Activated CD4-positive, alpha-beta T cell treated with anti-CD3 and anti-CD28 coated beads, Interleukin-2, amount 10 ng/mL, durations not matched to agents 7 days and 5 days (primary cell): ENCODE measurements around the gene ANKRD63. TPM values are rescaled to one million over a fixed set of nuclear protein-coding genes. Genes with fewer than 3 reads are reported as not detected.

Experiments
- CTCF ChIA-PET: fragments of 350-600 bp; sonication (Branson Sonifier 250); formaldehyde crosslinking; loops from one replicate; lab custom pipeline; 2021; ENCODE audit warnings: antibody characterized with exemption; lab: Charles Lee
- POLR2A ChIA-PET: fragments of 350-600 bp; sonication (Branson Sonifier 250); formaldehyde crosslinking; loops from one replicate; lab custom pipeline; 2021; ENCODE audit warnings: antibody characterized with exemption; lab: Charles Lee
- DNase-seq: peaks from one replicate; pipeline ENCODE4 v3.0.0-alpha.2; 2020
- H3K27ac Mint-ChIP-seq: one replicate; pipeline ENCODE4 v1.8.0; 2021; ENCODE audit warnings: mild to moderate bottlenecking, moderate library complexity, mixed read lengths
- H3K27me3 Mint-ChIP-seq: one replicate; pipeline ENCODE4 v1.8.0; 2021; ENCODE audit warnings: mixed read lengths
- H3K36me3 Mint-ChIP-seq: one replicate; pipeline ENCODE4 v1.8.0; 2021; ENCODE audit warnings: low read depth, mixed read lengths
- H3K4me1 Mint-ChIP-seq: one replicate; pipeline ENCODE4 v1.8.0; 2021; ENCODE audit warnings: mixed read lengths
- H3K4me3 Mint-ChIP-seq: one replicate; pipeline ENCODE4 v1.8.0; 2021; ENCODE audit warnings: mild to moderate bottlenecking, moderate library complexity, mixed read lengths
- H3K9me3 Mint-ChIP-seq: one replicate; pipeline ENCODE4 v1.8.0; 2021; ENCODE audit warnings: mixed read lengths
- total RNA-seq, 2 experiments: library from RNA; stranded (reverse); gene quantifications; one replicate each; pipeline ENCODE4 v1.2.3, GENCODE V29; 2021

Gene ANKRD63
- total RNA-seq, 2 experiments from 2014 or later, result 0.17 TPM; not detected in 1

DNA sequence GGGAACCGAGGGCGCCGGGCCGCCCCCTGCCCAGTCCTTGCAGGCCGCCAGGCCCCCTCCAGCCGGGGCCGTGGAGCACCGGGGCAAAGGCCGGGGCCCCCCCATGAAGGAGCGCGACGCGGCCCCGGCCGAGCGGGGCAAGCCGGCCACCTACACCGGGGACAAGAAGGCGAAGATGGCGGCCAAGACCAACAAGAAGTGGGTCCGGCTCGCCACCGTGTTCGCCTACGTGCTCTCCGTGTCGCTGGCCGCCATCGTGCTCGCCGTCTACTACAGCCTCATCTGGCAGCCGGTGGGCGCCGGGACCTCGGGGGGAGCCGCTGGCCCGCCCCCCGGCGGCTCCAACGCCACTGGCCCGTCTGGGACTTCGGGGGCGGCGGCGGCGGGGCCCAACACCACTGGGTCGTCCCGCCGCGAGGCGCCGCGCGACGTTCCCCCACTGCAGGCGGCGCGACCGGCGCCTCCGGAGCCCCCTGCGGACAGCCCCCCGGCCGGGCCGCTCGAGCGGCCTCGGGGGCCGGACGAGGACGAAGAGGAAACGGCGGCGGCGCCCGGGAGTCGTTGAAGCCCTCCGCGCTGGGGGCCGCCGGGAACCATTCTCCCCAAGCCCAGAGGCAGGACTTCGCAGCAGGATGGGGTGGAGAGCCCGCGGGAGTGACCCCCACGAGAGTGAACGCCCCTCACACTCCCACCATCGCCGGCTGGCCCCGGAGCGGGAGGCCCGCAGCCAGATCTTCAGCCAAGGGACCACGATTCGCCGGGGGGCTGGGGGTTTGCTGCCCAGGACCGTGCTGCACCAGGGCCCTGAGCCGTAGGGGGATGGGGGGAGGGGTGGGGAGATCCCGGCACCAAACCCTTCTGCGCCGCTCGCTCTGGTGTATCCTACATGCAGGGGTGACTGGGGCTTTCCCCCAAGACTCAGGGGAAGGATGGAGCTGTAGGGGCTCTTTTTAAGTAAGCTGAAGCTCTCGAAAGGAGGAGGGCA is 41.4 kb upstream of the ANKRD63 start:
- H3K36me3 Mint-ChIP-seq, result peaks cover 5% of the 10 kb centered on the region
- peaks cover 36% of the 10 kb centered on the region for H3K4me1 Mint-ChIP-seq
- H3K9me3 Mint-ChIP-seq, result no peaks in the 10 kb centered on the region
- CTCF ChIA-PET, result interaction anchor here (0.6 to 8.2 kb wide), 8 partner anchors 10 to 97 kb away, joined by 3 to 93 read pairs (median 30); partner anchors contain the start of genes CCDC9B and PLCB2
- H3K27ac Mint-ChIP-seq, result peak overlapping the region; percentile 65
- peak overlapping the region; percentile 70 for H3K4me3 Mint-ChIP-seq
- H3K27me3 Mint-ChIP-seq, result peaks cover 12% of the 10 kb centered on the region
- POLR2A ChIA-PET, result no interaction called here
- peak; percentile 28 for DNase-seq

DNA sequence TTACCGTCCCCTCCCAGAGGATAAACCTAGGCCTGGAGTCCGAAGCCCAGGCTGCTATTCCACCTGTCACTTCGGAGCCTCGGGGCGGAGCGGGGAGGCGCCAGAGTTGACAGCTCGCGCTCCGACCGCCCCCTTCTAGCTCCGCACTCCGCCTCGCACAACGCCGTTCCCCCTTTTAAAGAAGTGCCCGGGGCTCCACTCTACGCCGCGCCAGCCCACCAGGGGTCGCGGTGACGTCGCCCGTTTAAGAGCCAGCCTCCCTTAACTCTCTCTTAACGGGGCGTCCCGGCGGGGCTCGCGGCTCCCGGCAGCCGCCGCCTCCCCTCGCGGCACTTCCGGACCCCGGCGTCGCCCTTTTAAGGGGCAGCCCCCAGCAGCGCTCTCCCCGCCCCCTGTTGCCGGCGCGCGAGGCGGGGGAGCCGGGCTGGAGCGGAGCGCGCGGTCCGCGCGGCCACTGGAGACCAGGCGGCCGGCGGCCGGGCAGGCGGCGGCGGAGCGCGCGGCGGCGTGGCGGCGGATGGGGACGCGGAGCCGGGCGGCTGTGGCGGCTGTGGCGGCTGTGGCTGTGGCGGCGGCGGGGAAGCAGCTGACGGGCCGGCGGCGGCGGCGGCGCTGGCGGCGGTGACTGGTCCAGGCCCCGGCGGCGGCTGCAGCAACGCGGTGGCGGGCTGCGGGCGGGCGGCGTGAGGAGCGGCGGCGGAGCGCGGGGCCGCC is 40.5 kb upstream of the ANKRD63 start, which contains the start of gene INAFM2:
Gene INAFM2, plus strand, starts transcription at position 454 of the 714 bp plus-strand sequence. CDS start 364 bp downstream, outside the sequence.
- peaks cover 12% of the 10 kb centered on the region for H3K27me3 Mint-ChIP-seq
- POLR2A ChIA-PET, result interaction anchor here (0.6 to 1.0 kb wide), 4 partner anchors 11 to 266 kb away, joined by 3 to 6 read pairs (median 4); partner anchors contain the start of gene RPUSD2
- peaks cover 5% of the 10 kb centered on the region for H3K36me3 Mint-ChIP-seq
- H3K27ac Mint-ChIP-seq, result no peak within 1 kb of the TSS
- CTCF ChIA-PET, result interaction anchor here (0.6 to 8.2 kb wide), 8 partner anchors 9 to 561 kb away, joined by 3 to 93 read pairs (median 6); partner anchors contain the start of genes DISP2 and PLCB2
- DNase-seq, result peak; percentile 90
- no peaks in the 10 kb centered on the region for H3K9me3 Mint-ChIP-seq
- peak within 1 kb of the TSS; percentile 70 for H3K4me3 Mint-ChIP-seq
- peaks cover 29% of the 10 kb centered on the region for H3K4me1 Mint-ChIP-seq

DNA sequence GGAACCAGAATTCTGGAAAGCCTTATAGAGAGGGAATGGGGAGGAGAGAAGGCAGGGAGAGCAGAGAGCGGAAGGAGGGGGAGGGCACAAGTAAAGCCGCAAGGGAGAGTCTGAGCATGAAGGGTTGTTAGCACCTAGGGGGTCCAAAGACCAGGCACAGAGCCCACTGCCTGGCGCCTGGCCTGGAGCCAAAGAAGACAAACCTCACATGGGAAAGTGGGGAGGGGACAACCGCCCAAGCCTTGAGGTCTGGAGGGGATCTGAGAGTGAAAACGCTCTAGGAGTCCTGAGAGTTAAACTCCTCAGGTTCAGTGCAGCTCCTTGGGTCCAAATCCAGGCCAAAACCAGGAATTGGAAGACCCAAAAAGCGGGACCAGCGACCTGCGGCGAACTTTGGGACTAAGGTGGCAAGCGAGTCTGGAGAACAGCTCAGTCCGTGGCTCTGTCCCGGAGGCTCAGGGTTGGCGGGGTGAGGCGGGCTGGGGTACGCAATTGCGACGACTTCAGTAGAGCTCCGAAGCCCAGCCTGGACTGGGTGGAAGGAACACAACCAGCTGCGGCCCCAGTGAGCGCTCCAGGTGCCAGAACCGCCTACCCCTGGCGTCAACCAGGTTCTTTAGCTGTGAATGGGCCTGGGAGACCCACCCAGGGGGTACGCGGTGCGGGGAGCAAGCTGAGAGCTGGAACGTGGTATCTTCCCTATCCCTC is 39.8 kb upstream of the ANKRD63 start:
- ChIA-PET CTCF (interaction anchor here (0.6 to 8.2 kb wide), 9 partner anchors 9 to 562 kb away, joined by 3 to 93 read pairs (median 5); partner anchors contain the start of genes DISP2 and PLCB2), POLR2A (interaction anchor here (0.6 to 1.0 kb wide), 4 partner anchors 11 to 267 kb away, joined by 3 to 6 read pairs (median 4); partner anchors contain the start of gene RPUSD2)
- no peak for DNase-seq
- H3K36me3 Mint-ChIP-seq, result peaks cover 5% of the 10 kb centered on the region
- H3K27ac Mint-ChIP-seq, result no peak overlapping the region
- H3K27me3 Mint-ChIP-seq, result peaks cover 12% of the 10 kb centered on the region
- H3K4me3 Mint-ChIP-seq, result peak overlapping the region; percentile 70
- H3K4me1 Mint-ChIP-seq, result peaks cover 28% of the 10 kb centered on the region
- H3K9me3 Mint-ChIP-seq, result no peaks in the 10 kb centered on the region

DNA sequence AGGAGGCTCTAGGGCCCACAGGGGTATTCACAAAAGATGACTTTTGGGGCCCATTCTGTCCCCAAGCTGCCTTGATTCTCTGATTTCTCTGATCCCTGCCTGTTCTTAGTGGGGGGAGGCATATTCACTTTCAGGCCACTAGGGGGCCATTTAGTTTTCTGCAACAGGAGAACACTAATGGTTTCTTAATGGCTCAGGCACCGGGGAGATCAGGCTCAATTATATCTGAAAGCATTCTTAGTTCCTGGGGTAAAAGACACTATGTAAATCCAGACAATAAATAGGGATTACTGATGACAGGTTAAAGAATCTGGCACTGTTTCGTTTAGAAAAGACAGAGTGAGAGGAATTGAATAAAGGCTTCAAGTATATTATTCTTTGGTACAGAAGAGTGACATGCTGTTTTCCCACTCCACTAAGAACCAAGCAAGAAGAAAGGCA is 38.1 kb upstream of the ANKRD63 start:
- ChIA-PET POLR2A (no interaction called here), CTCF (interaction anchor here (0.8 to 8.2 kb wide), 8 partner anchors 8 to 101 kb away, joined by 3 to 93 read pairs (median 4); partner anchors contain the start of gene PLCB2)
- Mint-ChIP-seq H3K27ac (no peak overlapping the region), H3K4me3 (no peak overlapping the region), H3K36me3 (peaks cover 3% of the 10 kb centered on the region), H3K4me1 (peaks cover 26% of the 10 kb centered on the region), H3K27me3 (peaks cover 23% of the 10 kb centered on the region), H3K9me3 (no peaks in the 10 kb centered on the region)
- DNase-seq, result peak; percentile 73

DNA sequence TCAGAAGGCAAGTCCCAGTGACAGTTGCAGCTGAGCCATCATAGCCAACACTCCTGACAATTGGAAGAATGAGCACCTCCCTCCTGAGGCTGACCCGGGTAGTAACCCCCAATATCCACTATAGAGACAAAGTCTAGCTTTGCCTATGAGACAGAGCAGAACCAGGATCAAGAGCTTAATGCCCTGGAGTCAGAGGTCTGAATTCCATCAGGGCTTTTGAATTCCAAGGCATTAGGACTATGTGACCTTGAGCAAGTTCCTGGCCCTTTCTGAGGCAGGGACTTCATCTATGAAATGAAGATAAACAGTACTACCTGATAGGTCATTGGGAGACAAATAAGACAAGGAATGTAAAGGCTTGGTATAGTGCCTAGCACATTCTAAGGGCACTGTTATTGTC is 37.5 kb upstream of the ANKRD63 start:
- peaks cover 26% of the 10 kb centered on the region for H3K4me1 Mint-ChIP-seq
- H3K27ac Mint-ChIP-seq, result no peak overlapping the region
- ChIA-PET CTCF (interaction anchor here (0.7 to 8.2 kb wide), 6 partner anchors 9 to 101 kb away, joined by 3 to 93 read pairs (median 6); partner anchors contain the start of genes CCDC9B and PLCB2), POLR2A (no interaction called here)
- no peak overlapping the region for H3K4me3 Mint-ChIP-seq
- DNase-seq, result no peak
- no peaks in the 10 kb centered on the region for H3K9me3 Mint-ChIP-seq
- H3K36me3 Mint-ChIP-seq, result peaks cover 3% of the 10 kb centered on the region
- peaks cover 22% of the 10 kb centered on the region for H3K27me3 Mint-ChIP-seq

DNA sequence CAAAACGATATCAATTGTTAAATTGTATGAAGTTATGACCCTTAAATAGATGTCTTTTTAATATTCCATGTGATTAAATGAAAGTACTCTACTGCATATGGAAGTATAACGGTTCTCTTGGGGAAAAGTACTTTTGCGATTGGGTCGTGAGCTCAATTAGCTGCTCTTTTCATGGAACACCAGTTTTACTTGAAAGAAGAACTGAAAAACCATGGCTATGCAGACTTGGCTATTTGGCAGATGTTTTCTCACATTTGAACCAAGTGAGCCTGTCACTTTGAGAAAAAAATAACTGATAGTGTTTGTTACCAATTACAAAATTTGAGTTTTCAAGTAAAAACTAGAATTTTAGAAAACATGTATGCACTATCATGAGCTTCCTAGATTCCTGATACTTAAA is 34.7 kb upstream of the ANKRD63 start:
- no peak overlapping the region for H3K4me3 Mint-ChIP-seq
- ChIA-PET POLR2A (no interaction called here), CTCF (interaction anchor here (0.5 to 8.2 kb wide), 2 partner anchors 7 to 108 kb away, joined by 3 to 93 read pairs; partner anchors contain the start of gene PLCB2)
- DNase-seq, result no peak
- no peak overlapping the region for H3K27ac Mint-ChIP-seq
- no peaks in the 10 kb centered on the region for H3K9me3 Mint-ChIP-seq
- no peaks in the 10 kb centered on the region for H3K36me3 Mint-ChIP-seq
- peaks cover 19% of the 10 kb centered on the region for H3K4me1 Mint-ChIP-seq
- H3K27me3 Mint-ChIP-seq, result peaks cover 24% of the 10 kb centered on the region

DNA sequence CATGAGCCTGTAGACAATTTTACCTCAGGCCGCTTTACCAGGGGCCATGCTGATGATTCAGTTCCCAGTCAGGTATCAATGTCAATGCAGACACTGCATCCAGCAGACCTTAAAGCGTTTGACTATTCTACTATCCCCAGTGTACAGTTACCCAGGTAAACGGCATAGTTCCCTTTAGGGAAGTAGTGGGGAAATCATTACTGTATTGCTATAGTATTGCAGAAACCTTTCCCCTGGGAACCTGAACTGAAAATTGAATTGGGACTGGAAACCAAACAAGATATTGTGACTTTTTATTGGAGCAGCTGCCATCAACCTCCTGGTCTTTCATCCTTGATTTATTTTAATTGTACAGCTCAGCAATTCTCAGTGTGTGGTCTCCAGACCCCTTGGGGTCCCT is 34.1 kb upstream of the ANKRD63 start:
- no peaks in the 10 kb centered on the region for H3K36me3 Mint-ChIP-seq
- no peak overlapping the region for H3K27ac Mint-ChIP-seq
- no peaks in the 10 kb centered on the region for H3K9me3 Mint-ChIP-seq
- no peak overlapping the region for H3K4me3 Mint-ChIP-seq
- H3K4me1 Mint-ChIP-seq, result peaks cover 14% of the 10 kb centered on the region
- peaks cover 26% of the 10 kb centered on the region for H3K27me3 Mint-ChIP-seq
- ChIA-PET POLR2A (no interaction called here), CTCF (interaction anchor here (0.5 to 8.2 kb wide), 5 partner anchors 6 to 109 kb away, joined by 3 to 93 read pairs (median 3); partner anchors contain the start of gene PLCB2)
- DNase-seq, result no peak

DNA sequence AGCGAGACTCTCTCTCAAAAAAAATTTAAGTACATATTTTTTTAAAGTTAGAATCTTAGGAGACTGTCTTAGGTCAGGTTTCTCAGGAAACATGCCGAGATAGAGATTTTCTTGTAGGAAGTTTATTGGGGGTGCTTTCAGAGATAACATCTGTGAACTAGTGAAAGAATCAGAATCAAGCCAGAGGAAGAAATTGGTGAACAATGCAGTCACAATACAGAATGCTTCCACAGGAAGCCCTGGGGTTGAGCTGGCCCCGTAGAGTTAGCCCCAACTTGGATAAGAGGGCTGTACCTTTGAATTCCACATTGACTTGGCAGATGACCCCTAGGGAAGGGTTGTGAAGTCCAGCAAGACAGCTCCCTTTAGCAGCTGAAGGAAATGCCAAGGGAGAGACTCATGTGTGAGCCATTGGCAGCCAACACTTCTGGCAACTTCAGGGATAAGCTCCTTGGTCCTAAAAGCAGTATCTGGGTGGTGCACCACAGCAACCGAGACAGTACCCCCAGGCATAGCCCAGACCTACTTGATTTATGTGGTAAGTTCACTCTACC is 31.9 kb upstream of the ANKRD63 start:
- ChIA-PET CTCF (interaction anchor here (1.1 to 9.5 kb wide), 7 partner anchors 5 to 40 kb away, joined by 3 to 93 read pairs (median 3); partner anchors contain the start of gene INAFM2), POLR2A (no interaction called here)
- Mint-ChIP-seq H3K36me3 (no peaks in the 10 kb centered on the region), H3K9me3 (no peaks in the 10 kb centered on the region), H3K27me3 (peaks cover 25% of the 10 kb centered on the region), H3K4me3 (no peak overlapping the region), H3K27ac (no peak overlapping the region), H3K4me1 (peaks cover 9% of the 10 kb centered on the region)
- no peak for DNase-seq

DNA sequence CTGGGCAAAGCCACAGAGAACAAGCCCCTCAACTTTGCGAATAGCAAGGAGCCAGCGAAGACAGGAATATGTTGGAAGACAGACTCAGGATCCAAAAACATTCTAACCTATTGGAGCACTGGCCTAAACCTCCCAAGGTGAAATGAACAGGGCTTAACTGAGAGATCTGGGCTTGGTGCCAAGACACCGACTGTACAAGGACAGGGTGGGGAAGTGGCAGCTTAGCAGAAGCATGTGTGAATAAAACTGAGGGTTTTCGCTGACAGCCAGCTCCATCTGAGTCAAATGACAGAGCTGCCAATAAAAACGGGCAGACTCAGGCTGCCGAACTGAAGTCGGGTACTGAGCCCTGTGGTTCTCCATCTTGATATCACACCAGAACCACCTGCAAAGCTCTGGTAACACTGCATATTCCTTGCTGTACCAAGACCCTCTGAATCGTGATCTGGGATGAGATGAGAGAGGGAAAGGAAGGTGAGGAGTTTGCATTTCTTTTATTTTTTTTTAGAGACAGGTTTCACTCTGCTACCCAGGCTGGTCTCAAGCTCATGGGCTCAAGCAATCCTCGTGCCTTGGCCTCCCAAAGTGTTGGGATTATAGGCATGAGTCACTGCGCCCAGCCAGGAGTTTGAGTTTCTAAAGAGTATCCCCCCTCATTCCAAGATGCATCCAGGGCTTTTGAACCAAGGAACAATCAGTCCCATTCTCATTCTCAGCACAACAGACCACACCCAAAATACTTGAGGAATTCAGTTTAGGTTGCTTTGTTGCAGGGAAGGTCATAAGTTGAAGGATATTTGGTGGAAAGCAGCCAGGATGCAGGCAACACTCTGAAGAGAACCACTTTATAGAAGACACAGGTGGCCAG is 30.9 kb upstream of the ANKRD63 start:
- ChIA-PET CTCF (interaction anchor here (0.6 to 9.5 kb wide), 5 partner anchors 6 to 36 kb away, joined by 3 to 93 read pairs (median 5); partner anchors contain the start of gene INAFM2), POLR2A (no interaction called here)
- H3K27me3 Mint-ChIP-seq, result peaks cover 24% of the 10 kb centered on the region
- H3K4me1 Mint-ChIP-seq, result peaks cover 20% of the 10 kb centered on the region
- DNase-seq, result peak; percentile 23
- H3K9me3 Mint-ChIP-seq, result no peaks in the 10 kb centered on the region
- H3K27ac Mint-ChIP-seq, result peak overlapping the region; percentile 65
- no peak overlapping the region for H3K4me3 Mint-ChIP-seq
- no peaks in the 10 kb centered on the region for H3K36me3 Mint-ChIP-seq

DNA sequence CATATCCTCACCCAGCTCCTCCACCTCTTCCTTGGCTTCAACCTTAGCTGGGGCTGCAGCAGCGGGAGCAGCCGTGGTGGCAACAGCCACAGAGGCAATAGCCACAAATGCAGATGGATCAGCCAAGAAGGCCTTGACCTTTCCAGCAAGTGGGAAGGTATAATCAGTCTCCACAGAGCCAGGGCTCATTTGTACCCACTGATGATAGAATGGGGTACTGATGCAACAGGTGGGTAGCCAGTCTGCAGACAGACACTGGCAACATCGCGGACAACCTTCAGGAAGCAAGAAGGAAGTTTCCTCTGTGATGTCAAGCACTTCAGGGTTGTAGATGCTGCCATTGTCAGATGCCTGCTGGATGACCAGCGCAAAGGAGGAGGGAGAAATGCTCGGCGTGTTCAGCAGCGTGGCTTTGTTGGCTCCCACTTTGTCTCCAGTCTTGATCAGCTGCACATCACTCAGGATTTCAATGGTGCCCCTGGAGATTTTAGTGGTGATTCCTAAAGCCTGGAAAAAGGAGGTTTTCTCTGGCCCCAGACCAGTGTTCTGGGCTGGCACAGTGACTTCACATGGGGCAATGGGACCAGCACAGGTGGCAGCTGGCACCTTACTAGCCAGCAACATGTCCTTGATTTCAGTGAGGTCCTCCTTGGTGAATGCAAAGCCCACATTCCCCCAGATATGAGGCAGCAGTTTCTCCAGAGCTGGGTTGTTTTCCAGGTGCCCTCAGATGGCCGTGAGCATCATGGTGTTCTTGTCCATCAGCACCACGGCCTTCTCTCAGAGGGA is 29.7 kb upstream of the ANKRD63 start:
- H3K27ac Mint-ChIP-seq, result peak overlapping the region; percentile 44
- POLR2A ChIA-PET, result no interaction called here
- H3K4me1 Mint-ChIP-seq, result peaks cover 23% of the 10 kb centered on the region
- no peaks in the 10 kb centered on the region for H3K9me3 Mint-ChIP-seq
- CTCF ChIA-PET, result interaction anchor here (0.9 to 9.5 kb wide), 6 partner anchors 7 to 34 kb away, joined by 3 to 93 read pairs (median 48); partner anchors contain the start of genes ANKRD63 and INAFM2
- no peaks in the 10 kb centered on the region for H3K36me3 Mint-ChIP-seq
- no peak overlapping the region for H3K4me3 Mint-ChIP-seq
- no peak for DNase-seq
- peaks cover 24% of the 10 kb centered on the region for H3K27me3 Mint-ChIP-seq
